IMR-90 (cell line): ENCODE data around the gene CAMK2G. TPM values are rescaled to one million over a fixed set of nuclear protein-coding genes. Genes with fewer than 3 reads are reported as not detected.

Source experiments
- ATAC-seq: fragments of 200-7000 bp; cut with Tn5 transposase; 2 replicates; pipeline ENCODE4 v1.9.1; 2020; ENCODE audit warnings: low read depth, mild to moderate bottlenecking, moderate library complexity
- BruUV-seq: library from RNA; stranded (reverse); fragments of 400-500 nt; replicated peaks from 2 replicates; lab custom pipeline; 2021; lab: Mats Ljungman, UMichigan
- CTCF ChIA-PET: fragments of 300-600 bp; formaldehyde crosslinking; extraction: SDS; loops from one replicate; lab custom pipeline; 2021; ENCODE audit warnings: antibody characterized with exemption; lab: Yijun Ruan, JAX
- POLR2A ChIA-PET: fragments of 300-600 bp; sonication (Branson Sonifier 250); formaldehyde crosslinking; loops from one replicate; lab custom pipeline; 2022; ENCODE audit warnings: antibody characterized with exemption; ENCODE audit not compliant: unreplicated experiment; lab: Charles Lee
- DNase-seq: peaks from one replicate; pipeline ENCODE4 v3.0.0; 2013
- H2AFZ ChIP-seq: replicated peaks from 2 replicates; pipeline ENCODE3; 2013; ENCODE audit warnings: low read length, mild to moderate bottlenecking; ENCODE audit not compliant: poor library complexity
- H2AK5ac ChIP-seq: 2 replicates; pipeline ENCODE4 v1.6.1; 2013; ENCODE audit warnings: low read depth, low read length, inconsistent platforms
- H2AK9ac ChIP-seq: replicated peaks from 2 replicates; pipeline ENCODE3; 2013; ENCODE audit warnings: mild to moderate bottlenecking, low read depth, low read length, moderate library complexity; ENCODE audit not compliant: poor library complexity
- H2BK120ac ChIP-seq: 2 replicates; pipeline ENCODE4 v1.6.1; 2013; ENCODE audit warnings: low read depth, low read length, inconsistent platforms
- H2BK15ac ChIP-seq: 3 replicates; pipeline ENCODE4 v1.6.1; 2013; ENCODE audit warnings: low read depth, low read length, inconsistent platforms
- H2BK20ac ChIP-seq: 2 replicates; pipeline ENCODE4 v1.6.1; 2013; ENCODE audit warnings: low read depth, mild to moderate bottlenecking, inconsistent platforms, low read length, moderate library complexity
- H2BK5ac ChIP-seq: 2 replicates; pipeline ENCODE4 v1.6.1; 2013; ENCODE audit warnings: mild to moderate bottlenecking, low read depth, low read length, inconsistent platforms; ENCODE audit not compliant: poor library complexity, severe bottlenecking
- H3K14ac ChIP-seq: replicated peaks from 2 replicates; pipeline ENCODE4 v1.6.1; 2013; ENCODE audit warnings: low read depth, low read length, inconsistent platforms
- H3K18ac ChIP-seq: 2 replicates; pipeline ENCODE4 v1.6.1; 2013; ENCODE audit warnings: low read depth, low read length, control low read depth
- H3K23ac ChIP-seq: 2 replicates; pipeline ENCODE4 v1.6.1; 2013; ENCODE audit warnings: low read depth, low read length, inconsistent platforms
- H3K27ac ChIP-seq: 2 replicates; pipeline ENCODE4 v1.5.1; 2013; ENCODE audit warnings: mild to moderate bottlenecking, control low read depth, low read length; ENCODE audit not compliant: insufficient read depth
- H3K27me3 ChIP-seq: 2 replicates; pipeline ENCODE4 v1.6.1; 2013; ENCODE audit warnings: low read length; ENCODE audit not compliant: control insufficient read depth, insufficient read depth
- H3K36me3 ChIP-seq: 2 replicates; pipeline ENCODE4 v1.6.1; 2013; ENCODE audit warnings: low read length, mixed read lengths; ENCODE audit not compliant: control insufficient read depth, insufficient read depth
- H3K4ac ChIP-seq: 2 replicates; pipeline ENCODE4 v1.6.1; 2013; ENCODE audit warnings: low read depth, low read length, inconsistent platforms
- H3K4me1 ChIP-seq: 2 replicates; pipeline ENCODE4 v1.6.1; 2013; ENCODE audit warnings: low read length, mixed read lengths; ENCODE audit not compliant: control insufficient read depth, insufficient read depth
- H3K4me2 ChIP-seq: 2 replicates; pipeline ENCODE4 v1.6.1; 2013; ENCODE audit warnings: low read depth, mild to moderate bottlenecking, control low read depth, low read length, moderate library complexity
- H3K4me3 ChIP-seq: 2 replicates; pipeline ENCODE4 v1.5.1; 2013; ENCODE audit warnings: low read depth, mild to moderate bottlenecking, control low read depth, low read length, moderate library complexity; ENCODE audit not compliant: insufficient read depth
- H3K56ac ChIP-seq: 2 replicates; pipeline ENCODE4 v1.6.1; 2013; ENCODE audit warnings: low read length, inconsistent platforms; ENCODE audit not compliant: insufficient read depth; ENCODE audit errors: extremely low read depth
- H3K79me1 ChIP-seq, 2 experiments: 2 replicates each; pipeline ENCODE4 v1.6.1; 2013; ENCODE audit warnings: low read length in 2 of 2, inconsistent platforms in 1 of 2, low read depth in 1 of 2
- H3K9ac ChIP-seq: 2 replicates; pipeline ENCODE4 v1.6.1; 2013; ENCODE audit warnings: low read depth, low read length, control low read depth
- H3K9me1 ChIP-seq: 2 replicates; pipeline ENCODE4 v1.6.1; 2013; ENCODE audit warnings: low read length, inconsistent platforms; ENCODE audit not compliant: insufficient read depth
- H3K9me3 ChIP-seq: 2 replicates; pipeline ENCODE4 v1.6.1; 2013; ENCODE audit warnings: low read length; ENCODE audit not compliant: control insufficient read depth, insufficient read depth
- H4K20me1 ChIP-seq: 2 replicates; pipeline ENCODE4 v1.6.1; 2013; ENCODE audit warnings: low read length, inconsistent platforms; ENCODE audit not compliant: insufficient read depth
- H4K5ac ChIP-seq: 2 replicates; pipeline ENCODE4 v1.6.1; 2013; ENCODE audit warnings: mild to moderate bottlenecking, low read depth, low read length, control low read depth
- H4K8ac ChIP-seq, 2 experiments: 2 replicates each; pipeline ENCODE4 v1.6.1; 2013; ENCODE audit warnings: low read depth in 2 of 2, low read length in 2 of 2, control low read depth in 1 of 2, inconsistent platforms in 1 of 2
- H4K91ac ChIP-seq: 2 replicates; pipeline ENCODE4 v1.6.1; 2013; ENCODE audit warnings: low read depth, low read length, inconsistent platforms; ENCODE audit not compliant: insufficient read depth
- BHLHE40 ChIP-seq: fragments of 150-350 bp; IDR thresholded peaks from 2 replicates; pipeline ENCODE4 v1.6.1; 2016; ENCODE audit warnings: mild to moderate bottlenecking, low read depth, low read length
- CEBPB ChIP-seq: IDR thresholded peaks from 2 replicates; pipeline ENCODE4 v1.6.1; 2012; ENCODE audit warnings: low read depth, low read length, improper control_type of control experiment
- CHD1 ChIP-seq: IDR thresholded peaks from 2 replicates; pipeline ENCODE4 v1.6.1; 2012; ENCODE audit warnings: low read depth, low read length, improper control_type of control experiment
- CTCF ChIP-seq: conservative IDR thresholded peaks from 2 replicates; pipeline ENCODE4 v1.5.1; 2012; ENCODE audit warnings: mild to moderate bottlenecking, low read depth, low read length, improper control_type of control experiment
- ELK1 ChIP-seq: fragments of 150-350 bp; IDR thresholded peaks from 2 replicates; pipeline ENCODE4 v1.6.1; 2016; ENCODE audit warnings: low read depth, mild to moderate bottlenecking, low read length, moderate library complexity, borderline replicate concordance
- FOS ChIP-seq: fragments of 150-350 bp; IDR thresholded peaks from 2 replicates; pipeline ENCODE4 v1.6.1; 2016; ENCODE audit warnings: low read depth, low read length
- MAFK ChIP-seq: IDR thresholded peaks from 2 replicates; pipeline ENCODE4 v1.6.1; 2012; ENCODE audit warnings: low read depth, low read length, improper control_type of control experiment
- MAZ ChIP-seq: IDR thresholded peaks from 2 replicates; pipeline ENCODE4 v1.6.1; 2012; ENCODE audit warnings: low read depth, mild to moderate bottlenecking, low read length, improper control_type of control experiment, moderate library complexity, borderline replicate concordance
- MXI1 ChIP-seq: IDR thresholded peaks from 2 replicates; pipeline ENCODE4 v1.6.1; 2012; ENCODE audit warnings: low read depth, mild to moderate bottlenecking, low read length, moderate library complexity, borderline replicate concordance
- NFE2L2 ChIP-seq: fragments of 150-350 bp; IDR thresholded peaks from 2 replicates; pipeline ENCODE4 v1.6.1; 2016; ENCODE audit warnings: low read depth, mild to moderate bottlenecking, low read length
- RFX5 ChIP-seq: IDR thresholded peaks from 2 replicates; pipeline ENCODE4 v1.8.0; 2012; ENCODE audit warnings: low read depth, mild to moderate bottlenecking, low read length, moderate library complexity
- SMC3 ChIP-seq: fragments of 150-350 bp; IDR thresholded peaks from 2 replicates; pipeline ENCODE4 v1.6.1; 2016; ENCODE audit warnings: low read depth, mild to moderate bottlenecking, antibody characterized with exemption, low read length, moderate library complexity
- USF2 ChIP-seq: fragments of 150-350 bp; IDR thresholded peaks from 2 replicates; pipeline ENCODE4 v1.6.1; 2017; ENCODE audit warnings: mild to moderate bottlenecking, antibody characterized with exemption, low read length, low read depth
- WGBS, 2 experiments: methylation state at CpG; one replicate each; pipeline versions ENCODE4 v1.1.5 to v1.1.7; 2013; ENCODE audit warnings: missing lambda C conversion rate in 2 of 2; ENCODE audit not compliant: insufficient read length in 1 of 2; ENCODE audit errors: extremely low coverage in 2 of 2; 5-methylcytosine and 5-hydroxymethylcytosine counted together
- dilution Hi-C: fragments of 300-500 bp; cut with HindIII; formaldehyde crosslinking; loops from one replicate; pipeline ENCODE4 v1.14.3; 2018; ENCODE audit warnings: low sequenced_read_pairs; ENCODE audit not compliant: unreplicated experiment
- in situ Hi-C: fragments of 300-500 bp; cut with MboI; formaldehyde crosslinking; loops from 3 replicates; pipeline ENCODE4 v1.14.3; 2019; ENCODE audit warnings: low sequenced_read_pairs, inconsistent platforms, mixed read lengths
- intact Hi-C: fragments of 100-400 bp; cut with micrococcal nuclease; formaldehyde crosslinking; loops from 2 replicates; pipeline ENCODE4 v1.10.0; 2022
- polyA plus RNA-seq, 3 experiments: library from polyadenylated mRNA; depleted of rRNA; stranded (reverse); fragments of >200 nt; gene quantifications; 2 replicates each; pipeline ENCODE4 v1.2.3, GENCODE V29; 2012; ENCODE audit warnings: low replicate concordance in 1 of 3
- total RNA-seq: library from RNA; depleted of rRNA; stranded (reverse); fragments of >200 nt; gene quantifications from 2 replicates; pipeline ENCODE4 v1.2.3, GENCODE V29; 2012

Gene CAMK2G
- total and polyA plus RNA-seq, 2 of the 4 experiments (the other 2 are of a cell fraction): 20.4 to 25.4 TPM

GRCh38 chr10:73888514-73888913, 14.2 kb upstream of the CAMK2G start:
- no TSS peak for BruUV-seq
- in situ Hi-C loops (loop anchor here (5.0 kb wide), 2 partner anchors 49 to 194 kb away; no protein-coding TSS in a partner anchor), dilution Hi-C loops (no loop called here), intact Hi-C loops (no loop called here)
- peaks cover 6 to 45% of the 10 kb centered on the region in 2 experiments; a peak in 3 of 4 replicates for H3K79me1 ChIP-seq
- POLR2A ChIA-PET: interaction anchor here (0.7 to 4.9 kb wide), 6 partner anchors 10 to 29 kb away, joined by 3 to 34 read pairs (median 6); partner anchors contain the start of gene PLAU
- peak overlapping the region; percentile 84 for H3K14ac ChIP-seq
- no peaks in the 10 kb centered on the region; the same call in 1 of the 2 replicates for H4K20me1 ChIP-seq
- peak overlapping the region; percentile 99 for H2BK120ac ChIP-seq
- peaks cover 26% of the 10 kb centered on the region for H3K9me1 ChIP-seq
- no peaks in the 10 kb centered on the region for H3K27me3 ChIP-seq
- H2AK9ac ChIP-seq: peak overlapping the region; percentile 75
- H2AFZ ChIP-seq: peak overlapping the region; percentile 9
- peak overlapping the region; percentile 87 for H2BK15ac ChIP-seq
- H3K23ac ChIP-seq: peak overlapping the region; percentile 81
- peak overlapping the region; percentile 58 for H3K56ac ChIP-seq
- peak overlapping the region; percentile 85 to 86 for H4K8ac ChIP-seq
- H4K91ac ChIP-seq: peak overlapping the region; percentile 89
- H3K4me1 ChIP-seq: peaks cover 41% of the 10 kb centered on the region
- ATAC-seq (no peak), DNase-seq (peak; percentile 21)
- TF ChIP-seq RFX5: no peak
- no peak for TF ChIP-seq MXI1
- no peak for TF ChIP-seq USF2
- TF ChIP-seq SMC3: no peak
- TF ChIP-seq BHLHE40: no peak
- no peak for TF ChIP-seq MAFK
- TF ChIP-seq CHD1: no peak
- no peak for TF ChIP-seq ELK1
- no peak for TF ChIP-seq NFE2L2
- no peak for TF ChIP-seq CEBPB
- no peak for TF ChIP-seq CTCF
- TF ChIP-seq MAZ: no peak
- TF ChIP-seq FOS: no peak
- 86% methylated on average over 3 of the region's 5 CpGs; no CpG with 5 or more reads in 1 of the 2 experiments for WGBS, 2 experiments
- H3K9me3 ChIP-seq: no peaks in the 10 kb centered on the region
- no peak overlapping the region for H3K4me2 ChIP-seq
- H3K27ac ChIP-seq: peak overlapping the region; percentile 73
- peak overlapping the region; percentile 89 for H2BK20ac ChIP-seq
- CTCF ChIA-PET: interaction anchor here (1.4 to 5.0 kb wide), 2 partner anchors 17 to 52 kb away, joined by 4 to 38 read pairs; no protein-coding TSS in a partner anchor
- peak overlapping the region; percentile 96 for H2BK5ac ChIP-seq
- peak overlapping the region; percentile 99 for H3K4ac ChIP-seq
- peak overlapping the region; percentile 95 for H2AK5ac ChIP-seq
- H3K9ac ChIP-seq: peak overlapping the region; percentile 44
- no peak overlapping the region for H3K4me3 ChIP-seq
- no peaks in the 10 kb centered on the region for H3K36me3 ChIP-seq
- peak overlapping the region; percentile 77 for H4K5ac ChIP-seq
- peak overlapping the region; percentile 85 for H3K18ac ChIP-seq
